Endothelial cell of umbilical vein (primary cell): Measurements from ENCODE around the gene MINDY4. TPM values are rescaled to one million over a fixed set of nuclear protein-coding genes. Genes with fewer than 3 reads are reported as not detected.

Experiments
- BruUV-seq: library from RNA; stranded (reverse); fragments of 400-500 nt; replicated peaks from 2 replicates; lab custom pipeline; 2021; lab: Mats Ljungman, UMichigan
- CTCF ChIA-PET: fragments of 300-600, 350-600 bp; sonication (Branson Sonifier 250); formaldehyde crosslinking; loops from one replicate; lab custom pipeline; 2021; ENCODE audit warnings: antibody characterized with exemption, inconsistent platforms; lab: Charles Lee
- POLR2A ChIA-PET: fragments of 300-600, 350-600 bp; sonication (Branson Sonifier 250); formaldehyde crosslinking; loops from one replicate; lab custom pipeline; 2021; ENCODE audit warnings: antibody characterized with exemption, inconsistent platforms; lab: Charles Lee
- DNase-seq: peaks from one replicate; pipeline ENCODE4 v3.0.0-alpha.2; 2011; ENCODE audit warnings: low read depth, low spot score
- FAIRE-seq: peaks from 2 replicates; lab custom pipeline; 2011; peaks lifted over from hg19 to GRCh38; lab: Jason Lieb, UNC
- H2AFZ ChIP-seq: 2 replicates; pipeline ENCODE4 v1.6.0; 2012; ENCODE audit warnings: low read depth, low read length, control low read depth, inconsistent platforms
- H3K27ac ChIP-seq: 2 replicates; pipeline ENCODE4 v1.5.1; 2011; ENCODE audit warnings: low read depth, mild to moderate bottlenecking, control low read depth, low read length, moderate library complexity; ENCODE audit not compliant: insufficient read depth
- H3K27me3 ChIP-seq, 2 experiments: 2 replicates each; pipeline versions ENCODE4 v1.6.0 to v1.6.1; 2011; ENCODE audit warnings: low read length in 2 of 2, mixed read lengths in 1 of 2; ENCODE audit not compliant: control insufficient read depth in 2 of 2, insufficient read depth in 2 of 2
- H3K36me3 ChIP-seq, 2 experiments: 2 replicates in 1 of 2; 3 replicates in 1 of 2; pipeline ENCODE4 v1.5.1; 2011; ENCODE audit warnings: low read length in 2 of 2, mild to moderate bottlenecking in 1 of 2, moderate library complexity in 1 of 2; ENCODE audit not compliant: control insufficient read depth in 2 of 2, insufficient read depth in 2 of 2; ENCODE audit errors: extremely low read depth in 1 of 2
- H3K4me1 ChIP-seq: 3 replicates; pipeline ENCODE4 v1.5.1; 2011; ENCODE audit warnings: mild to moderate bottlenecking, low read length; ENCODE audit not compliant: control insufficient read depth, insufficient read depth; ENCODE audit errors: extremely low read depth
- H3K4me2 ChIP-seq: 2 replicates; pipeline ENCODE4 v1.6.1; 2011; ENCODE audit warnings: low read length, control low read depth, mixed read lengths; ENCODE audit not compliant: insufficient read depth
- H3K4me3 ChIP-seq, 3 experiments: fragments of 200-600 bp in 1 of 3; sonication (generic), shearing (Covaris generic) in 1 of 3; replicated peaks in 1 of 3; 2 replicates each; pipeline ENCODE4 v1.5.1; 2011 to 2016; ENCODE audit warnings: control low read depth in 3 of 3, low read length in 3 of 3, mild to moderate bottlenecking in 2 of 3, inconsistent platforms in 1 of 3, low read depth in 1 of 3, moderate library complexity in 1 of 3; ENCODE audit not compliant: insufficient read depth in 1 of 3
- H3K79me2 ChIP-seq: 2 replicates; pipeline ENCODE4 v1.6.0; 2012; ENCODE audit warnings: low read length, inconsistent platforms; ENCODE audit not compliant: control insufficient read depth, insufficient read depth
- H3K9ac ChIP-seq: replicated peaks from 2 replicates; pipeline ENCODE3; 2011; ENCODE audit warnings: low read length, control low read depth; ENCODE audit not compliant: insufficient read depth; ENCODE audit errors: extremely low read depth
- H3K9me1 ChIP-seq: replicated peaks from 3 replicates; pipeline ENCODE4 v1.6.0; 2011; ENCODE audit warnings: mild to moderate bottlenecking, low read length; ENCODE audit not compliant: control insufficient read depth, insufficient read depth; ENCODE audit errors: extremely low read depth
- H3K9me3 ChIP-seq: replicated peaks from 2 replicates; pipeline ENCODE4 v1.5.1; 2012; ENCODE audit warnings: low read length, inconsistent platforms; ENCODE audit not compliant: control insufficient read depth, insufficient read depth
- H4K20me1 ChIP-seq: replicated peaks from 2 replicates; pipeline ENCODE3; 2011; ENCODE audit warnings: mild to moderate bottlenecking, low read length; ENCODE audit not compliant: control insufficient read depth, insufficient read depth; ENCODE audit errors: extremely low read depth
- EZH2 ChIP-seq: IDR thresholded peaks from 2 replicates; pipeline ENCODE4 v1.6.1; 2012; ENCODE audit warnings: borderline replicate concordance, low read depth, mild to moderate bottlenecking, moderate library complexity, low read length, inconsistent platforms; ENCODE audit not compliant: severe bottlenecking
- FOS ChIP-seq: IDR thresholded peaks from 2 replicates; pipeline ENCODE4 v1.6.1; 2011; ENCODE audit warnings: mild to moderate bottlenecking, low read length, moderate library complexity, borderline replicate concordance; ENCODE audit not compliant: insufficient read depth
- GATA2 ChIP-seq: IDR thresholded peaks from 2 replicates; pipeline ENCODE4 v1.7.0; 2011; ENCODE audit warnings: low read depth, mild to moderate bottlenecking, moderate library complexity, mixed read lengths, low read length; ENCODE audit not compliant: insufficient read length, insufficient read depth
- JUN ChIP-seq: IDR thresholded peaks from 2 replicates; pipeline ENCODE4 v1.6.1; 2011; ENCODE audit warnings: borderline replicate concordance, low read depth; ENCODE audit not compliant: insufficient read length, insufficient read depth
- MYC ChIP-seq: IDR thresholded peaks from one replicate; pipeline ENCODE4 v1.6.1; 2011; ENCODE audit warnings: mild to moderate bottlenecking, low read depth, low read length
- POLR2A ChIP-seq: IDR thresholded peaks from 2 replicates; pipeline ENCODE4 v1.6.1; 2012; ENCODE audit warnings: low read depth, mild to moderate bottlenecking, control low read depth, low read length
- POLR2AphosphoS5 ChIP-seq: IDR thresholded peaks from 2 replicates; pipeline ENCODE4 v1.6.1; 2012; ENCODE audit warnings: low read depth, mild to moderate bottlenecking, control low read depth, low read length, moderate library complexity; ENCODE audit not compliant: insufficient read depth
- dilution Hi-C: fragments of 300-500 bp; cut with MboI; formaldehyde crosslinking; loops from one replicate; pipeline ENCODE4 v1.15.0; 2019; ENCODE audit warnings: low sequenced_read_pairs; ENCODE audit not compliant: extremely low pct_ligation_motif_present
- intact Hi-C: fragments of 100-400 bp; cut with micrococcal nuclease; formaldehyde crosslinking; loops from one replicate; pipeline ENCODE4 v1.10.0; 2022
- polyA plus RNA-seq, 4 experiments: library from polyadenylated mRNA; depleted of rRNA in 3 of 4; stranded (reverse) in 3 of 4; unstranded in 1 of 4; fragments of >200 nt; gene quantifications; 2 replicates each; pipeline versions ENCODE4 v1.2.1 to v1.2.3, GENCODE V29; 2011 to 2012; ENCODE audit warnings: missing spikeins in 1 of 4
- total RNA-seq: library from RNA; stranded (reverse); gene quantifications from 2 replicates; pipeline ENCODE4 v1.2.3, GENCODE V29; 2021
- TF ChIP-seq, protein P1 (sequence below): IDR thresholded peaks from 2 replicates; pipeline ENCODE4 v1.6.1; 2011; ENCODE audit not compliant: insufficient read depth, insufficient read length
- TF ChIP-seq, protein P2 (sequence below), 2 donors: IDR thresholded peaks; 1 replicate in 1 of 2; 2 replicates in 1 of 2; pipeline ENCODE4 v1.5.1; 2011; ENCODE audit warnings: low read length in 2 of 2, mild to moderate bottlenecking in 2 of 2, moderate library complexity in 2 of 2, control low read depth in 1 of 2, inconsistent platforms in 1 of 2, low read depth in 1 of 2; ENCODE audit not compliant: insufficient read depth in 1 of 2; ENCODE audit errors: extremely low read depth in 1 of 2

The MINDY4 gene
- total and polyA plus RNA-seq, 2 donors (not counting 3 experiments of a cell fraction or from before 2014, with no cell fraction given): 2.2 to 4.7 TPM

DNA sequence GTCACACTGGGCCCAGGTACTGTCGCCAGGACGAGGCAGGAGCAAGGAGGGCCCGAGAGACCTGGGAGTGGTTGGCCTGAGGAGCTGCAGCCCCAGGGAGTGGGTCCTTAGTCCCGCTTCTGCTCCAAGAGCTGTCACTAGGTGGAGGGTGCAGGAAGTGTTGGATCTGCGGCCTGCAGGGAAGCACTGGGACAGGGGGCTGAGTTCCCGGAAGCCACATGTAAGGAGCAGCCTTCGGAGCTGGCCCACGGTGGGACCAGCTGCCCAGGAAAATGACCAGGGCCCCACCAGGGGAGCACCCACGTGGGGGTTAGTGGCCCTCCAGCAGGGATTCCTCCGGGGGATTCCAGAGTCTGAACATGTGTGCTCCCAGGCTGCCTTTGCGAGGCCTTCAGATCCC, 131.2 kb downstream of the MINDY4 start:
- no peaks in the 10 kb centered on the region for H3K9me3 ChIP-seq
- H3K36me3 ChIP-seq: no peaks in the 10 kb centered on the region
- no peak overlapping the region for H3K9ac ChIP-seq
- TF ChIP-seq FOS: no peak
- TF ChIP-seq POLR2A: no peak
- no peak for TF ChIP-seq POLR2AphosphoS5
- TF ChIP-seq EZH2: no peak
- TF ChIP-seq JUN: no peak
- no peak for TF ChIP-seq MYC
- TF ChIP-seq GATA2: no peak
- TF ChIP-seq, protein P1, sequence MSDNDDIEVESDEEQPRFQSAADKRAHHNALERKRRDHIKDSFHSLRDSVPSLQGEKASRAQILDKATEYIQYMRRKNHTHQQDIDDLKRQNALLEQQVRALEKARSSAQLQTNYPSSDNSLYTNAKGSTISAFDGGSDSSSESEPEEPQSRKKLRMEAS: no peak
- TF ChIP-seq, protein P2, sequence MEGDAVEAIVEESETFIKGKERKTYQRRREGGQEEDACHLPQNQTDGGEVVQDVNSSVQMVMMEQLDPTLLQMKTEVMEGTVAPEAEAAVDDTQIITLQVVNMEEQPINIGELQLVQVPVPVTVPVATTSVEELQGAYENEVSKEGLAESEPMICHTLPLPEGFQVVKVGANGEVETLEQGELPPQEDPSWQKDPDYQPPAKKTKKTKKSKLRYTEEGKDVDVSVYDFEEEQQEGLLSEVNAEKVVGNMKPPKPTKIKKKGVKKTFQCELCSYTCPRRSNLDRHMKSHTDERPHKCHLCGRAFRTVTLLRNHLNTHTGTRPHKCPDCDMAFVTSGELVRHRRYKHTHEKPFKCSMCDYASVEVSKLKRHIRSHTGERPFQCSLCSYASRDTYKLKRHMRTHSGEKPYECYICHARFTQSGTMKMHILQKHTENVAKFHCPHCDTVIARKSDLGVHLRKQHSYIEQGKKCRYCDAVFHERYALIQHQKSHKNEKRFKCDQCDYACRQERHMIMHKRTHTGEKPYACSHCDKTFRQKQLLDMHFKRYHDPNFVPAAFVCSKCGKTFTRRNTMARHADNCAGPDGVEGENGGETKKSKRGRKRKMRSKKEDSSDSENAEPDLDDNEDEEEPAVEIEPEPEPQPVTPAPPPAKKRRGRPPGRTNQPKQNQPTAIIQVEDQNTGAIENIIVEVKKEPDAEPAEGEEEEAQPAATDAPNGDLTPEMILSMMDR (IDR thresholded peaks at IDR 0.05; ENCODE audit: extremely low read depth in 1 of 2, insufficient read depth in 1 of 2, low read depth in 1 of 2, low read length in 2 of 2): no peak
- H3K27me3 ChIP-seq: no peaks in the 10 kb centered on the region
- H2AFZ ChIP-seq: no peak overlapping the region
- CTCF ChIA-PET: interaction anchor here (0.9 kb wide), 1 partner anchor 36 kb away, joined by 3 read pairs; no protein-coding TSS in a partner anchor
- H3K4me1 ChIP-seq: peaks cover 11% of the 10 kb centered on the region
- no peak for FAIRE-seq
- no peaks in the 10 kb centered on the region for H4K20me1 ChIP-seq
- H3K4me2 ChIP-seq: no peak overlapping the region
- no TSS peak for BruUV-seq
- H3K27ac ChIP-seq: no peak overlapping the region
- no peaks in the 10 kb centered on the region for H3K9me1 ChIP-seq
- intact Hi-C loops (no loop called here), dilution Hi-C loops (no loop called here)
- POLR2A ChIA-PET: no interaction called here
- DNase-seq: no peak
- no peaks in the 10 kb centered on the region for H3K79me2 ChIP-seq
- H3K4me3 ChIP-seq: no peak overlapping the region
